Stimulated activated CD4-positive, alpha-beta T cell treated with anti-CD3 and anti-CD28 coated beads, Interleukin-12 subunit alpha, Interleukin-12 subunit beta, amount 100 ng/mL, for 24 hours (primary cell): ENCODE results near the gene SAT1.
"Not testable (repeated sequence)": the region's sequence is repeated elsewhere in the genome, so short reads cannot be mapped to it uniquely, and the experiment has no call there.

Experiments used
- DNase-seq, 2 experiments: peaks; one replicate each; pipeline ENCODE4 v3.0.0-alpha.2; 2020; ENCODE audit warnings: low read depth in 2 of 2

Gene SAT1

DNA sequence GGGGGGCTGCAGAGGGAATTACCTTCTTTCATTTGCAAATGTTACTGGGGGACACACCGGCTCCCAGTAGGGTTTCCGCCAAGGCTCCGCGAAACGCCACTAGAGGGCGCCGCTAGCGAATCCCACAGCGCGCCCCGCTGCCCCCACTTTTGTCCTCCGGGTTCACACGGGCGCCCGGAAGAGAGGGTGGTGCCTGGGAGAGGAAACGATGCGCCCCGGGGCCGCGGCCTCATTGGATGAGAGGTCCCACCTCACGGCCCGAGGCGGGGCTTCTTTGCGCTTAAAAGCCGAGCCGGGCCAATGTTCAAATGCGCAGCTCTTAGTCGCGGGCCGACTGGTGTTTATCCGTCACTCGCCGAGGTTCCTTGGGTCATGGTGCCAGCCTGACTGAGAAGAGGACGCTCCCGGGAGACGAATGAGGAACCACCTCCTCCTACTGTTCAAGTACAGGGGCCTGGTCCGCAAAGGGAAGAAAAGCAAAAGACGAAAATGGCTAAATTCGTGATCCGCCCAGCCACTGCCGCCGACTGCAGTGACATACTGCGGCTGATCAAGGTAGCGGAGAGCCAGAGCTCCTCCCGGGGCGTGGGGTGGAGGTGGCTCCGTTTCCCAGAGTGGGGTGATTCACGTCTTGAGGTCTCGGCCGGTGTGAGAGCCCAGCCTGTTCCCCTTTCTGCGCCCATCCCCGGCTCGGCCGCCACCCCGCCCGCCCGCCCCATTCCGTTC lies at the start of gene SAT1:
Gene SAT1 (plus strand): TSS at position 311 of the 726 bp plus-strand sequence. CDS start 179 bp downstream, at position 490.
- peak; percentile 82 to 88 for DNase-seq

DNA sequence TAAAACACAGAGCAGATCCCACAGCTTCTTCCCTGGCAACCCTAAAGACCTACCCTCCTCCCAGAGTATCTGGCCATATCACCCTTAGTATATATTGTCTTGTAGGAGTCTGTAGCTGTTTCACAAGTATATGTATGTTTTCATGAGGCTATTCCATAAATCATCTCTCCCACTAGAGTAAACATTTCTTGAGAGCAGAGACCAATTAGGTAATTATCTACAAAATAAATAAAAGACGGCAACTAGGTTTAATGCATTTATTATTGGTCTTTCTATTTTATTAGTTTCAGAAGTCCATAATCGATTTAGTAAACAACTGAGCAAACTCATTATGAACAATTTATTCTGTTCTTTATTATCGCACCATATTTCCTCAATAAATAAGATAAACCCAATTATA lies 46.9 kb upstream of the SAT1 start:
- DNase-seq: no peak

DNA sequence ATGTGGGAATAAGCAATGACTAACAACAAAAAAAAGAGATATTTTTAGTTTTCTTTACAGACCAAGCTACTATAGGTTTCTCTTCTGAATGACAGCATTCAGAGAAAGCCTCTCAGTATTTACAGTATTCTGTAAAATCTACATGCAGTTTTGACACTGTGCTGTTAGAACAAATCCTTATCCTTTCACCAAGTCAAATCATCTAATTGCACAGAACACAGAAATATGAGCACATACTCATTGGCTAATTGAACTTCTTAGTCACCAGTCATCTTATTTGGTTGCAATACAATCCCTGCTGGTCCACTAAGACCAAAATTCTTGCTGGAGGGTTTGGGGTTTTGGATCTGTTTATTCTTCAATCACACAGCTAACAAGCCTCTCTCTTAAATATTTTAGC lies 45.6 kb upstream of the SAT1 start:
- no peak for DNase-seq

DNA sequence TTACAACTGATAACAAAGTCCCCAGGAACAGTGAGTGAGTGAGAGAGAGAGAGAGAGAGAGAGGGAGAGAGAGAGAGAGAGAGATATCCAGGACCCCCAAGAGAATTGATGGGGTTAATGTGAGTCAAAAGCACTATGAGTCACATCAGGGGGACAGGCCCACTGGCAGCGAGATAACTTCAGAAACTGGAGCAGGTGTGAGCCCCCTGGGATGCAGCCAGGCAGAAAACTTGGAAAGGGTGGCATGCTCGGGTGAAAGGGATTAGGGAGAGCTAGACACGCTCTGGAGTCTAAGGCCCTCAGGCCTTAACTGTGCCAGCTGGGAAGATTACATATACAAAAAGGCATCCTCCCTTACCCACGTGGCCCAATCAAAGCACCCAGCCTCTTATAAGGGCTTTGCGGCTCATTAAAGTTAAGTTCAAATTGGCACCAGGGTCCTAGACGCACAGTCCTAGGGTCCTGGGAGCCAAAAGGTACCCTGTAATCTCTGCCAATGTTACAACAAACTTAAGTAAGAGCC lies 40.7 kb upstream of the SAT1 start:
- DNase-seq: no peak

DNA sequence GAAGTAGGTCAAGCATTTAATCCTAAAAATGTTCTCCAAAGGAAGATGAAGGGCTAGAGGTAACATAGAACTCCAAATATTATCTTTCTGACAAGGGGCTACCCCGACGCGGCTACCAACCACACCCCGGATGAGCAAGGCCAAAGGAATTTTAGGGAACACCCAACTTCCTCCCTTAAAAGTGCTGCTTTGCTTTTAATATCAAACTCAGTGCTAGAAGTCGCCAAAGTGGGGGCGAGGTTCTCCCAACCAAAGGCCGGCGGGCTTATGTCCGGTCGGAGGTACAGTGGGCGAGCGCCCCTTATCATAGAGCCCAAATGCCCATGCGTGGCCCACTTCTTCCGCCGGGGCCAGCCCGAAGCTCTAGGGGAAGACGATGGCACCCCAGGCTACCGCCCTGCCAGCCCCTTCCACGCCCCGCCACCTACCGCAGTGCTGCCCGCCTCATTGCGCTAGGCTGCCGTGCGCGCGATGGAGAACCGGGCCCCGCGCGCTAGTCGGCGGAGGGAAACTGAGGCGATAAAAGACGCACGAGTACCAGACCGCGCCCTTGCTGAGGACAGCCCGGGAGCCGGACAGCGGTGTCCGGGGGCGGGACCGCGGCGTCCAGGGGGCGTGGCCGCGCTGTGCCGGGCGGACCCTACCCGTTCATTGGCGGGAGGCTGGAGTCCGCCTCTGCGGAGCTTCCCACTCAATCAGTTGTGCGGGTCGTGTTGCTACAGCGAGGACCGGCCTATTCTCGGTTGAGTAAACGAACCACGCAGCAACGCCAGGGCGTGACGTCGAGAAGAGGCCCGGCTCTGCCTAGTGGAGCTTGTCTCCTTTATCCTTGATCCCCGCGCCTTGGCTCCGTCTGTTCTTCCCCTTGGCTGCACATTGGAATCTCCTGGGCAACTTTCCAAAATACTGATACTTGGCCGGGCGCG lies 40.0 kb upstream of the SAT1 start, which contains the start of gene ACOT9:
Gene ACOT9 (minus strand): TSS at position 580 of the 926 bp plus-strand sequence. CDS start 132 bp downstream, at position 448.
- DNase-seq: peak; percentile 40 to 64

DNA sequence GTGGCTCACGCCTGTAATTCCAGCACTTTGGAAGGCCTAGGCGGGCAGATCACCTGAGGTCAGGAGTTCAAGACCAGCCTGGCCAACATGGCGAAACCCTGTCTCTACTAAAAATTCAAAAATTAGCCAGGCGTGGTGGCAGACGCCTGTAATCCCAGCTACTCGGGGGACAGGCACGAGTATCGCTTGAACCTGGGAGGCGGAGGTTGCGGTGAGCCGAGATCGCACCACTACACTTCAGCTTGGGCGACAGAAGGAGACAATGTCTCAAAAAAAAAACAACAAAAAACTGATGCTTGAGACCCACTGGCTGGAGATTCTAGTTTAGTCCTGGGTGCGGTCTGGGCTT lies 39.4 kb upstream of the SAT1 start:
- not testable (repeated sequence) for DNase-seq

DNA sequence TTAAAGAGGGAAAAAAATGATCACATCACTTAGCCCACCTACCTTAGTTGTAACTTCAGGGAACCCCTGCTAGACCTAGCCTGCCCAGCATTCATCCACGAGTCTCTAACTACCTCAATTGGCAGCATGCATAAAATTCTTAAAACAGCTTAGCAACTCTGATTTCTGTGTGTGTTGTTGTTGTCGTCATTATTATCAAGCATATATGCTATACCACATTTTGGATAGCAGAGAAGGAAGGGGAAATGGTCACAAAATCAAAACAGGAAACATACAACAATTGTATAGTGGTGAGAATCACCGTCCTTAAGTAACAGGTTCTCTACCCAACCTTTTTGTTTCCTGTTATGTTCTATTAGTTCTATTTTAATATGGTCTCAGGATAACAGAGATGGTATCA lies 37.2 kb upstream of the SAT1 start:
- DNase-seq: no peak

DNA sequence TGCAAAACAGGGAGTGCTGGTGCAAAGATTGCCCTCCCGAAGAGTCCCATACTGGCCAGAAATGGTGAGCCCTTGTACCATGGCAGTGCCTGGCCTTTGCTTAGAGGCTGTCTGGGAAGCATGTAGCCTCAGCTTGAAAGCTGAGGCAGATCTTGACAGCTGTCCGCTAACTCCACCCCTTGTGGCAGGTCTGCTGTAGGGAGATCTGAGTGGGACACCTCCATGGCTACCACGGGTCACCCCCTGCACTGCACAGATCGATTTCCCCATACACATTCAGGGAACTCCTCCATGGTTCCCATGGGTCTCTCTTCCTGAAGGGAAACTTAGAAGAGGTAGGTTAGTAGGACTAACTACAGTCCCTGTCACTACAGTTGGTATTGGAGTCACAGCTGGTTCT lies 33.8 kb upstream of the SAT1 start:
- DNase-seq: no peak

DNA sequence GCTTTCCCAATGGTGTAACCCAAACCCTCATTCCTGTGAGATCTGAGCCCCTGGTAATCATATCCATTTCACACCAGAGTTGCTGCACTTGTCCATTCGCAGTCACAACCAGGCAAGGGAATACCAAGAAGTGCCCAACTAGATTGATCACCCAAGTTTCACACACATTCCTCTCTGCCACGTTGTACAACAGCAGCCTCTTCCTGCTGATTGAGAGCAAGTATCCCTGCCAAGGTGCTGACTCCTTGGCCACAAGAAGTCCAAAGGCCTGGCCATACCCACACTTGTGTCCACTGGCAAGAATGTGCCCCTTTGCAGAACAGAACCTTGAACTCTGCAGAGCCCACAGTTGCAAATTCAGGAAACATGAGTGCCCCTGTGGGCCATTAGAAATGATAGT lies 33.4 kb upstream of the SAT1 start:
- no peak for DNase-seq

DNA sequence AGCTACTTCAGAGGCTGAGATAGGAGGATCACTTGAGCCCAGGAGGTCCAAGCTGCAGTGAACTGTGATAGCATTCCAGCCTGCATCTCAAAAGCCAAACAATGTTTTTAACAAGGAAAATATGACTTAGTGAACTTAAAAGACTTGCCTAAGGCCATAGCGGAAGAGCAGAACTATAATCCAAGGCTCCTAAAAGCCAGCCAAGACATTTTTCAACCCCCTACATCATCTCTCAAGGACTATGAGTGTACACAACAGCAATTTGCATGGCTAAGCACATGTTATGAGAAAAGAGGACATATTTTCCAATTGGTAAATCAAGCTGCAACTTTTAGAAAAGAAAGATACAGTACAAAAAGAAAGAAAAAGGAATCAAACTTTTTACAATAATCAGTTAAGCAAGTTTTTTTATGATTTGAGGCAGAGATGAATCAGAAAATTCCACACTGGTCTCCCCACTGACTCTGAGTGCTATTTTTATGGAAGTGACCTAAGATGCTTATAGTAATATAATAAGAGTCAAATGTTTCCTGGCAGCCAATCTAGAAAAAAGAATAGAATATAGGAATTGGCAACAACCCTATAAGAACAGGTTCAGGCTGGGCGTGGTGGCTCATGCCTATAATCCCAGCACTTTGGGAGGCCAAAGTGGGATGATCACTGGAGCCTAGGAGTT lies 30.1 kb upstream of the SAT1 start:
- DNase-seq: no peak

DNA sequence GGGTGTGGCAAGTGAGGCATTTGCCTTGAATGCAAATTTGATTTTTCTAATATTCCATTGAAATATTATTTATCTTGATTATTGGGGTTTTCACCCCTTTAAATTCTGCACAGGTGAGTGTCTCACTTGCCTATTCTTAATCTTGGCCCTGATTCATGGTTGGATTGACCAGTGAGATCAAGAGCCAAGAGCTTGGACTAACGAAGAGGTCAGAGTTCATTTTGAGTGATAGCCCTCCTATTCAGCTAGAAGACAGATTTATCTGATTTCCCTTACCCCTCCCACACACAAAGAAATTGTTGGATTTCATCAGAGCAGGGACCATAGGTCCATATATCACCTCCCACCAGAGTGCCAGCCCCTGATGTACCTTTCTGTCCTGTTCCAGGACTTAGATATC lies 28.3 kb upstream of the SAT1 start:
- DNase-seq: no peak

DNA sequence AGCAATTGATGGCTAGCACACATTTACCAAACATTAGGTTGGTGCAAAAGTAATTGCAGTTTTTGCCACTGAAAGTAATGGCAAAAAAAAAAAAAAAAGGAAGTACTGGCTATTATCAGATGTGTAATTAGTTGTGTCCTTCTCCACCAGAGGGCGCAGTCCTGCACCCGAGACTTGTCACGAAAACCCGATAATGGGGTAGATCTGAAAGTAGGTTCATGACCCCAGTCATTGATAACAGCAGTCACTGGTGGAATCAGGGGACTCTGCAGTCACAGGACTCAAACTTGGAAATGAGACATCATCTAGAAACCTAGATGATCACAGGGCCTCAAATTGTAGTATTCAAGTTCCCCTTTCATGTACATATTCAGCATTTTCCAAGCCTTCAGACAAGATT lies 26.8 kb upstream of the SAT1 start:
- peak; percentile 9 to 32 for DNase-seq

DNA sequence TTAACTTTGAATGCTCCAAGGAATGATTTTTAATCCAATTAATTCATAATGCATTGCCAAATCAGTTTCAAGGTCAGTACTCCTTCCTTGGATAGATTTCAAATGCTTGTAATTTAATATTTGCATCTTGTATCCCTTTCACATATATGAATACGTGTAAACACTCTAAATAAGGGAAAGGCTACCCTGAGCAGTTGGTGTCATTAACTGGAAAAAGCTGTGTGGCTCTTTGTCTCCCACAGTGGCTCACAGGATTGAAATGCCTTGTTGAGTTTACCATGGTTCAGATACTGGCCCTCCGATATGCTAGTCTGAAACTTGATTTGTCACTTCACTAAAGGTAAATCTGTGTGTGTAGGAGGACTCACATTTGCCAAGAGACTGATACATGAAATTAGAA lies 23.2 kb upstream of the SAT1 start:
- DNase-seq: no peak

DNA sequence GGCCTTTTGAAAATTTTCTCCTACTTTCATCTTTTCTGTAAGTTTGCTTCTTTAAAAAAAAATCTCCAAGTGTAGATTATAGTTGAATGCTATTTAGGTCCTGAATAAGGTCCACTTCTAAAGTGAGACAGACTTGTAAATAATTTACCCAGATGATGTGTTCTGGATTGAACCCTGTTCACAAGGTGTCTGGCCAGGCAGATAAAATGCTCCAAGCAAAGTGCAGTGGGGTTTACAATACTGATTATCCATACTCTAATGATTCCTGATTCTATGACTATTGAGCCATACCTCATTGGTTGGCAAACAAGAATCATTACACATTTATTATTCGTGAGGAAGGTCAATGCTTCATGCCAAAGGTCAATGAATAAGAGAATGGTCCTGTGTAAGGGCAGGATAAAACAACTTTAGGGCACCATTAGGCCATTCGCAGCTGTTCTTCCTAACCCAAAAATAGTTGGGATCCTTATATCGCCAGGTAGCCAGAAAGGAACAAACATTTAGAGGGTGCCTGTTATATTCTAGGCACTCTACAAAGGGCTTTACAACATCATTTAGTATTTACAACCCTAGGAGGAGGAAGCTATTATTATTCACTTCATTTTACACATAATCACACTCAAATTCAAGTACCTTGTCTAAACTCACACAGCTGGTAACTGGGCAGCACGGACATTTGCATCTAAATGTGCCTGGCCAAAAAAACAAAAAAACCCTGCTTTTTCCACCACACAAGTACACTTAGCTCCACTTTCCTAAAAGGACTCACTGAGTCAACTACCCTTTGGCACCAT lies 18.6 kb upstream of the SAT1 start:
- DNase-seq: no peak

DNA sequence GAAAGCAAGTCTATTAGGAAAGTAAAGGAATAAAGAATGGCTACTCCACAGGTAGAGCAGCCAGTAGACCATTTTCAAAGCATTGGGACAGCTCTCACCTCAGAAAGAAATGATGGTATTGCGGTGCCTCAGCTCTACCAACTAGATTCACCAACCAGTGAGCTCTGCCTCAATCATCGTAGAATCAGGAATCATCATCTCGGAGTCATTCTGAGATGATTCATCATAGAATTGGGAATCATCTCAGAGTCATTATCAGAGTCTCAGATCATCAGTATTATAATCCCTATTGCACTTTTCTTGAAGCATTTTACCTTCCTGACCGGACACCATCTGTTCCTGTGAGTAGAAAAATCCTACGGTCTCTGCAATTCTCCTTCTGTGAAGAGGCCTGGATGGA lies 17.5 kb upstream of the SAT1 start:
- no peak for DNase-seq

DNA sequence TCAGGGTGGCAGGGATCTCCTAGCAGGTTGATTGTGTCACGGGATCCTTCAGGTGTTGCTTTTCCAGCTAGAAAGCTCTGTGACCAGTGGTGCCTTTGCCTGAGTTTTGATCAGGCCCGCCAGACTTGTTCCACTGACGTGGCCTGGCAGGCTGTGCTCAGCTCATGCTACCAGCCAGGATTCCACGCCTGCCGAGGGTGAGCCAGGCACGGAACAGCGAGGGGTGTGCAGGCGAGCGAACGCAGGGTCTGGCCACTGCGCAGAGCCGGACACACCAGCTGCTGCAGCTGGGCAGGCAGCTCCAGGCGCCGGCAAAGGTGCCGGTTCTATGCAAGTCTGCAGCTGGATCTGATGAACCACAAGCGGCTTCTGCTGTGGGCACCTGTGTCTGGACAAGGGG lies 17.1 kb upstream of the SAT1 start:
- DNase-seq: no peak

DNA sequence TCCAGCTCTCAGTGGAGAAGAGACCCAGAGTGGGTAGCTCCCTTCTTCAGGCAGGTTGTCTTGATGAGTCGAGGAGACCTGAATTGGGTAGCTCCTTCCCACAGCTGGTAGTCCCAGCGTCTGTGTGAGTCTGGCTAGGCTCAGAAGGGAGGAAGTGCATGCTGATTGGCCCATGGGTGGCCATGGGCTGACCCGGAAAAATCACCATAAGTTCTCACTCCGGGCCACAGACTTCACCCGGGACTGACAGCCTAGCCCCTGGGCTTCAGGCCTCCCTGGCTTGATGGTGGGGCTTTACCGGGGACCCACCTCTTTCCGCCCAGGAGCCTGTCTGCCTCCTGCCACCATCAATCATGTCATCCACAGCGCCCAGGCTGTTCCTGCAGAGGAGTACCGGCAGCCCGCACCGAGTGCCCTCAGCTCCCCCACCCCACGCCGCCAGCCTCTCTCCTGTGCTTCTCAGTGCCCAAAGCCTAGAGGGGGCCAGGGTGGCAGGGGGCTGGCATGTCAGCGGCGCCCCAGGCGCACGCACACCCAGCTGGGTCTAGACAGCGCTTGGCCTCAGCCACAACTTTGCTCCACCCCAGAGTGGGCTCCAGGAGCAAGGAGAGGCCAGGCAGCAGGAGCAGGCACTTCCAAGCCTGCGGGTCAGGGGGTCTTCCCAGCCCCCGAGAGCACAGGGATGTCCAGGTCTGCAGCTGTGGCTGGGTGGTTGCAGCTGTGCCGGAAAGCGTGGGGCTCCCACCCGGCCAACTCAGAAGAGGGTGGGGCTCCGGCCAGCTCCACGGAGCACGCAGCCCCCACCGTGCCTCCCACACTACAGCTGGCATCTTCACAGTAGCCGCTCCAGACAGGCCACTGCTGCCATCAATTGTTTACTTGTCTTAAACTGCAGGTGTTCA lies 16.1 kb upstream of the SAT1 start:
- no peak for DNase-seq

DNA sequence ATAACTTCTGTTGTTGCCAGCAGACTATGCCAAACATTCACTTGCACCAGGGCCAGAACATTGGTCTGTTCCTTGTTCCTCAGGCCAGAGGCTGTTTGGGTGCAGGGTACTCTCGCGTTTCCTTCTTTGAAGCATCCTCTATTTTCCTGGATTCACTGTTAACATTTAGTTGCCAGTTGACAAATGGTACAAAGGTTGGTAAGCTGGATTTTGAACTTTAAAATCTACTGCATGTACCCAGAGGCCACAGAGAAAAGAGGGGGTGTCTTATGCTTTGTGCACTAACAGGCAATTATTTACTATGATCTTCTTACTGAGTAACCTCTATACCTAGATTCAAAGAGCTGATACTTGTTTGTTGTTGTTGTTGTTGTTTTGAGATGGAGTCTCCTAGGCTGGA lies 12.8 kb upstream of the SAT1 start:
- DNase-seq: no peak

DNA sequence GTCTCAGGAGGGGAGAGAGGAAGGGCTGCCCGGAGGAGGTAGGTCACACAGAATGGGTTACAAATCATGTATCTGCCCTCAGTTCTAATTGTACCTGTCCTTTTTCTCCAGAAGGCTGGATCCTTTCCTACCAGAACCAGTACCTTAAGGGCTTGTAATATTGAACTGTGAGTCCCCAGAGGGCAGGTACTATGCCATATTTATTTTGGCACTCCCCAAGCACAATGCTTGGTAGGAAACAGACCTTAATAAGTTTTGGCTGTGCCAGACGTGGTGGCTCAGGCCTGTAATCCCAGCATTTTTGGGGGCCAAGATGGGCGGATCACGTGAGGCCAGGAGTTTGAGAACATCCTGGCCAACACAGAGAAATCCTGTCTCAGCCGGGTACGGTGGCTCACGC lies 11.9 kb upstream of the SAT1 start:
- not testable (repeated sequence) for DNase-seq

DNA sequence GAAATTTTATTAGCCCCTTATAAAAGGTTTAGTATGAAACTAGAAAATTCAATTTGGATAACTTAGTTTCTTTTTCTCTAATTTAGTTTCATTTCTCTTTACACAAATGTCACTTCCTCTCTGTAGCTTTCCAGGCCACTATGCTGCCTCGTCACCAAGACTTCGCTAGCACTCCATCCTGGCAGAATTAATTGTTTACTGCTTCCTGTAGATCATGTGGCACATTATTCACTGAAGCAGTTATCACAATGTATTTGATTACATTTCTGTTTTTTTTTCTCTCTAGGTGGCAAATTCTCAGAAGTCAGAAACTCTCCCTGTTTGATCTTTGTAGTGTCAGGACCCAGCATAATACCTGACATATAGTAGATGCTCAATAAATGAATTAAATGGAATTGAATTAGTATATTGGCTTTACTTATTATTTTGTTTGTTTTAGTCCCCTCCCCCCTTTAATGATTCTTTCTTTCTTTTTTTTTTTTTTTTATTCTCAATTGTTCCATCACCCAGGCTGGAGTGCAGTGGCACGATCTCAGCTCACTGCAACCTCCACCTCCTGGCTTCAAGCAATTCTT lies 9.3 kb upstream of the SAT1 start:
- DNase-seq: no peak
